ENCODE data around the gene PPM1G.

GRCh38 chr2:27428213-27428977 lies 19.0 kb upstream of the PPM1G start, which contains the start of gene NRBP1:
- TF ChIP-seq EP300 (IDR thresholded peaks at IDR 0.05) (no peak), POLR2AphosphoS5 (IDR thresholded peaks at IDR 0.05) (peak; percentile 69 to 94 (median 93))
- TF ChIP-seq, protein P1, sequence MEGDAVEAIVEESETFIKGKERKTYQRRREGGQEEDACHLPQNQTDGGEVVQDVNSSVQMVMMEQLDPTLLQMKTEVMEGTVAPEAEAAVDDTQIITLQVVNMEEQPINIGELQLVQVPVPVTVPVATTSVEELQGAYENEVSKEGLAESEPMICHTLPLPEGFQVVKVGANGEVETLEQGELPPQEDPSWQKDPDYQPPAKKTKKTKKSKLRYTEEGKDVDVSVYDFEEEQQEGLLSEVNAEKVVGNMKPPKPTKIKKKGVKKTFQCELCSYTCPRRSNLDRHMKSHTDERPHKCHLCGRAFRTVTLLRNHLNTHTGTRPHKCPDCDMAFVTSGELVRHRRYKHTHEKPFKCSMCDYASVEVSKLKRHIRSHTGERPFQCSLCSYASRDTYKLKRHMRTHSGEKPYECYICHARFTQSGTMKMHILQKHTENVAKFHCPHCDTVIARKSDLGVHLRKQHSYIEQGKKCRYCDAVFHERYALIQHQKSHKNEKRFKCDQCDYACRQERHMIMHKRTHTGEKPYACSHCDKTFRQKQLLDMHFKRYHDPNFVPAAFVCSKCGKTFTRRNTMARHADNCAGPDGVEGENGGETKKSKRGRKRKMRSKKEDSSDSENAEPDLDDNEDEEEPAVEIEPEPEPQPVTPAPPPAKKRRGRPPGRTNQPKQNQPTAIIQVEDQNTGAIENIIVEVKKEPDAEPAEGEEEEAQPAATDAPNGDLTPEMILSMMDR (IDR thresholded peaks at IDR 0.05) = no peak

Measured in suprapubic skin (tissue), 4 donors.